HG02970 (cell line): ENCODE measurements around the gene ZNF343.

ENCODE experiments used
- ATAC-seq: cut with Tn5 transposase; IDR thresholded peaks from one replicate; pipeline ENCODE4 v1.9.1; 2021; ENCODE audit warnings: mild to moderate bottlenecking, moderate library complexity, moderate number of reproducible peaks; ENCODE audit not compliant: unreplicated experiment, low FRiP score

Gene ZNF343

GRCh38 chr20:2451422-2451821 is 57.3 kb downstream of the ZNF343 start:
- ATAC-seq, result no peak

- ATAC-seq, result no peak
Measured at GRCh38 chr20:2449386-2449785, 59.3 kb downstream of the ZNF343 start.

- ATAC-seq, result no peak
Measured at GRCh38 chr20:2446845-2447244, 61.9 kb downstream of the ZNF343 start.
